ENCODE measurements around the gene CSMD2.

DNA sequence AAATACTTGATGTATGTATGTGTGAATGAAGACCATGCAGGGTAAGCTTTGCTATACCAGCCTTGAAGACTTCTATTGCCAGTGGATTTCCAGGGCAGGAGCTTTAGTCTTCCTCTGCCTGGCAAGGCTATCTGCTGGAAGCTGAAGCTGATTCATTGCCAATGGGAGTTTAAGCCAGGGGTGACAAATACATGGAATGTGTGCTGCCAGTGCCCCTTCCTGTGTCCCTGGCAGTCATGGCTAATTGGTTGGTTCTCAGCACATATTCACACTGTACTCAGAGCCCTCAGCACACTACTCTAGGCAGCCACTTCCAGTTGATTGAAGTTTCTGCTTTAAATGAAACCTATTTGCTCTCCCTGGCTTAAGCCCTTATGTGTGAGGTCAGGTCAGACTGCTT lies 691.1 kb downstream of the CSMD2 start:
- no peak for TF ChIP-seq ZNF274 (IDR thresholded peaks at IDR 0.05; ENCODE audit: low read depth, low read length)
- TF ChIP-seq YY1 (IDR thresholded peaks at IDR 0.05; ENCODE audit: insufficient read depth, insufficient read length), result no peak
- TF ChIP-seq SUZ12 (IDR thresholded peaks at IDR 0.05; ENCODE audit: extremely low read depth, insufficient read depth, insufficient read length), result no peak

Data from NT2/D1 (cell line).